SK-N-SH (cell line): Measurements from ENCODE around the gene ZFAND4. TPM values are rescaled to one million over a fixed set of nuclear protein-coding genes. Genes with fewer than 3 reads are reported as not detected.

ENCODE experiments used
- CTCF ChIA-PET: fragments of 300-600, 350-600 bp; formaldehyde crosslinking; extraction: SDS; loops from one replicate; lab custom pipeline; 2021; lab: Yijun Ruan, JAX
- POLR2A ChIA-PET: fragments of 350-600 bp; sonication (Branson Sonifier 250); formaldehyde crosslinking; extraction: SDS; loops from one replicate; lab custom pipeline; 2020; ENCODE audit warnings: antibody characterized with exemption, inconsistent platforms; lab: Yijun Ruan, JAX
- DNase-seq: peaks from one replicate; pipeline ENCODE4 v3.0.0; 2012
- H2AFZ ChIP-seq: fragments of 200-600 bp; sonication (generic); 2 replicates; pipeline ENCODE4 v1.8.1; 2016; ENCODE audit warnings: antibody characterized with exemption, mild to moderate bottlenecking, low read depth
- H3F3A ChIP-seq: fragments of 200-600 bp; sonication (generic); replicated peaks from 2 replicates; pipeline ENCODE3; 2016; ENCODE audit warnings: antibody characterized with exemption, mild to moderate bottlenecking; ENCODE audit not compliant: insufficient read depth
- H3K27ac ChIP-seq, 2 experiments: fragments of 200-500 bp in 1 of 2; fragments of 200-600 bp in 1 of 2; sonication (Bioruptor generic) in 1 of 2; sonication (generic), shearing (Covaris generic) in 1 of 2; 2 replicates each; pipeline versions ENCODE4 v1.5.1 to v1.6.1; 2014 to 2016; ENCODE audit warnings: low read depth in 2 of 2, inconsistent platforms in 1 of 2, low read length in 1 of 2, mild to moderate bottlenecking in 1 of 2, mixed read lengths in 1 of 2
- H3K27me3 ChIP-seq: fragments of 200-600 bp; sonication (generic), shearing (Covaris generic); 2 replicates; pipeline ENCODE4 v1.6.1; 2016; ENCODE audit warnings: mixed run types; ENCODE audit not compliant: insufficient read depth
- H3K36me3 ChIP-seq, 2 experiments: fragments of 200-500 bp in 1 of 2; fragments of 200-600 bp in 1 of 2; sonication (Bioruptor generic) in 1 of 2; sonication (generic) in 1 of 2; replicated peaks in 1 of 2; 2 replicates each; pipeline versions ENCODE3 to v1.5.1; 2014 to 2016; ENCODE audit warnings: low read length in 1 of 2, mild to moderate bottlenecking in 1 of 2; ENCODE audit not compliant: insufficient read depth in 2 of 2, control insufficient read depth in 1 of 2
- H3K4me1 ChIP-seq, 2 experiments: fragments of 200-500 bp in 1 of 2; fragments of 200-600 bp in 1 of 2; sonication (Bioruptor generic) in 1 of 2; sonication (generic), shearing (Covaris generic) in 1 of 2; 2 replicates each; pipeline versions ENCODE4 v1.5.1 to v1.6.1; 2014 to 2016; ENCODE audit warnings: low read depth in 1 of 2, low read length in 1 of 2, mixed run types in 1 of 2; ENCODE audit not compliant: insufficient read depth in 2 of 2, control insufficient read depth in 1 of 2
- H3K4me2 ChIP-seq: fragments of 200-600 bp; sonication (generic), shearing (Covaris generic); 2 replicates; pipeline ENCODE4 v1.6.1; 2017; ENCODE audit warnings: mixed run types
- H3K4me3 ChIP-seq, 2 experiments: fragments of 200-500 bp in 1 of 2; fragments of 200-600 bp in 1 of 2; sonication (Bioruptor generic) in 1 of 2; sonication (generic), shearing (Covaris generic) in 1 of 2; 2 replicates each; pipeline versions ENCODE4 v1.5.1 to v1.8.1; 2014 to 2016; ENCODE audit warnings: low read depth in 2 of 2, inconsistent platforms in 1 of 2, low read length in 1 of 2, mild to moderate bottlenecking in 1 of 2, mixed read lengths in 1 of 2, moderate library complexity in 1 of 2
- H3K79me2 ChIP-seq: fragments of 200-600 bp; sonication (generic); 2 replicates; pipeline ENCODE4 v1.8.1; 2017; ENCODE audit warnings: mild to moderate bottlenecking; ENCODE audit not compliant: insufficient read depth
- H3K9ac ChIP-seq: fragments of 200-600 bp; sonication (generic); 2 replicates; pipeline ENCODE4 v1.6.1; 2017; ENCODE audit warnings: mixed run types
- H3K9me2 ChIP-seq: fragments of 200-600 bp; sonication (generic); 2 replicates; pipeline ENCODE4 v1.6.1; 2017; ENCODE audit warnings: mixed run types
- H3K9me3 ChIP-seq: fragments of 200-600 bp; sonication (generic); 2 replicates; pipeline ENCODE4 v1.6.1; 2017; ENCODE audit warnings: mixed run types, mild to moderate bottlenecking, moderate library complexity
- H4K20me1 ChIP-seq: fragments of 200-600 bp; sonication (generic); 2 replicates; pipeline ENCODE4 v1.6.1; 2017; ENCODE audit warnings: mild to moderate bottlenecking, mixed run types; ENCODE audit not compliant: insufficient read depth
- CHD2 ChIP-seq: fragments of 150-350 bp; IDR thresholded peaks from 2 replicates; pipeline ENCODE4 v1.6.1; 2018; ENCODE audit warnings: low read length; ENCODE audit not compliant: partially characterized antibody
- ELF1 ChIP-seq: IDR thresholded peaks from 2 replicates; pipeline ENCODE4 v1.4.0; 2012
- EP300 ChIP-seq, 2 experiments: IDR thresholded peaks; 2 replicates each; pipeline versions ENCODE4 v1.4.0 to v1.6.1; 2012; ENCODE audit warnings: borderline replicate concordance in 1 of 2, low read depth in 1 of 2, low read length in 1 of 2
- EZH2phosphoT487 ChIP-seq: fragments of 200-600 bp; sonication (generic); IDR thresholded peaks from 2 replicates; pipeline ENCODE4 v1.6.1; 2017; ENCODE audit warnings: low read depth, mixed run types, mild to moderate bottlenecking, antibody characterized with exemption, moderate library complexity, borderline replicate concordance
- FOSL2 ChIP-seq: IDR thresholded peaks from 2 replicates; pipeline ENCODE4 v1.4.0; 2012; ENCODE audit warnings: low read depth, mild to moderate bottlenecking, moderate library complexity, borderline replicate concordance
- GABPA ChIP-seq: IDR thresholded peaks from 2 replicates; pipeline ENCODE4 v1.4.0; 2012; ENCODE audit warnings: low read depth, mild to moderate bottlenecking
- IRF3 ChIP-seq: fragments of 150-350 bp; IDR thresholded peaks from 2 replicates; pipeline ENCODE4 v1.6.1; 2016; ENCODE audit warnings: mild to moderate bottlenecking, low read depth, low read length
- MAX ChIP-seq: IDR thresholded peaks from 2 replicates; pipeline ENCODE4 v1.4.0; 2012; ENCODE audit warnings: low read depth
- NFIC ChIP-seq: IDR thresholded peaks from 2 replicates; pipeline ENCODE4 v1.4.0; 2012; ENCODE audit warnings: borderline replicate concordance
- NRF1 ChIP-seq: IDR thresholded peaks from 2 replicates; pipeline ENCODE4 v1.6.1; 2012; ENCODE audit warnings: low read depth, mild to moderate bottlenecking, low read length
- RAD21 ChIP-seq: IDR thresholded peaks from 2 replicates; pipeline ENCODE4 v1.6.1; 2012; ENCODE audit warnings: mild to moderate bottlenecking, low read length
- RCOR1 ChIP-seq: fragments of 150-350 bp; IDR thresholded peaks from 2 replicates; pipeline ENCODE4 v1.6.1; 2017; ENCODE audit warnings: antibody characterized with exemption, low read length
- RXRA ChIP-seq: IDR thresholded peaks from 2 replicates; pipeline ENCODE4 v1.4.0; 2012; ENCODE audit warnings: low read depth, mild to moderate bottlenecking, borderline replicate concordance
- SIN3A ChIP-seq: IDR thresholded peaks from 2 replicates; pipeline ENCODE4 v1.6.1; 2012; ENCODE audit warnings: low read depth, mild to moderate bottlenecking, low read length, moderate library complexity, borderline replicate concordance
- SMC3 ChIP-seq: IDR thresholded peaks from 2 replicates; pipeline ENCODE4 v1.6.1; 2012; ENCODE audit warnings: low read depth, low read length, improper control_type of control experiment
- TAF1 ChIP-seq: IDR thresholded peaks from 2 replicates; pipeline ENCODE4 v1.6.1; 2012; ENCODE audit warnings: low read depth, mild to moderate bottlenecking, low read length, moderate library complexity, borderline replicate concordance
- TCF12 ChIP-seq: IDR thresholded peaks from 2 replicates; pipeline ENCODE4 v1.4.0; 2012
- TEAD4 ChIP-seq: IDR thresholded peaks from 2 replicates; pipeline ENCODE4 v1.4.0; 2012; ENCODE audit warnings: mild to moderate bottlenecking, borderline replicate concordance; ENCODE audit not compliant: insufficient read depth
- YY1 ChIP-seq: IDR thresholded peaks from 2 replicates; pipeline ENCODE4 v1.4.0; 2012; ENCODE audit warnings: low read depth, mild to moderate bottlenecking
- WGBS: methylation state at CpG from one replicate; pipeline ENCODE4 v1.1.6; 2017; ENCODE audit warnings: low lambda C conversion rate; 5-methylcytosine and 5-hydroxymethylcytosine counted together
- polyA plus RNA-seq, 3 experiments: library from polyadenylated mRNA; depleted of rRNA; stranded (reverse); fragments of >200 nt; gene quantifications; 2 replicates each; pipeline ENCODE4 v1.2.3, GENCODE V29; 2012

Gene ZFAND4
- polyA plus RNA-seq, 1 of the 3 experiments (the other 2 are of a cell fraction) = 2.0 TPM

GRCh38 chr10:45624724-45625123 lies 47.8 kb downstream of the ZFAND4 start:
- Histone ChIP-seq H3K9ac (no peak overlapping the region), H3K79me2 (no peaks in the 10 kb centered on the region), H3K36me3 (no peaks in the 10 kb centered on the region), H3K9me3 (no peaks in the 10 kb centered on the region), H4K20me1 (no peaks in the 10 kb centered on the region), H3K4me1 (no peaks in the 10 kb centered on the region), H3K4me3 (no peak overlapping the region), H2AFZ (no peak overlapping the region), H3K4me2 (no peak overlapping the region), H3K27me3 (no peaks in the 10 kb centered on the region), H3K9me2 (no peaks in the 10 kb centered on the region), H3K27ac (no peak overlapping the region), H3F3A (no peaks in the 10 kb centered on the region)
- TF ChIP-seq IRF3 = no peak
- TF ChIP-seq RCOR1 = no peak
- no peak for TF ChIP-seq TAF1
- no peak for TF ChIP-seq MAX
- TF ChIP-seq SIN3A = no peak
- TF ChIP-seq TEAD4 = no peak
- TF ChIP-seq CHD2 = no peak
- TF ChIP-seq NFIC = no peak
- no peak for TF ChIP-seq ELF1
- ChIA-PET POLR2A (no interaction called here), CTCF (no interaction called here)
- no peak for DNase-seq
- WGBS = 96% methylated on average over 6 of the region's 6 CpGs

GRCh38 chr10:45614869-45615268 lies 57.7 kb downstream of the ZFAND4 start:
- Histone ChIP-seq H3K79me2 (no peaks in the 10 kb centered on the region), H3K9ac (no peak overlapping the region), H3K4me2 (no peak overlapping the region), H3K27me3 (no peaks in the 10 kb centered on the region), H4K20me1 (no peaks in the 10 kb centered on the region), H3K36me3 (peaks cover 0 to 4% of the 10 kb centered on the region in 2 experiments), H3F3A (no peaks in the 10 kb centered on the region), H3K27ac (no peak overlapping the region), H3K4me1 (no peaks in the 10 kb centered on the region), H3K4me3 (no peak overlapping the region), H3K9me3 (no peaks in the 10 kb centered on the region), H3K9me2 (no peaks in the 10 kb centered on the region), H2AFZ (no peak overlapping the region)
- CTCF ChIA-PET = no interaction called here
- POLR2A ChIA-PET = no interaction called here
- TF ChIP-seq NRF1 (no peak), MAX (no peak), YY1 (no peak), RAD21 (no peak), EP300 (IDR thresholded peaks at IDR 0.05; ENCODE audit: borderline replicate concordance in 1 of 2, low read depth in 1 of 2, low read length in 1 of 2) (no peak), GABPA (no peak), TCF12 (no peak), RXRA (no peak), CHD2 (no peak), SMC3 (no peak), FOSL2 (no peak), EZH2phosphoT487 (no peak)
- DNase-seq = no peak
- 80% methylated on average over 1 of the region's 1 CpG for WGBS
